Chondrocyte (in vitro differentiated cells): Measurements from ENCODE around the gene PPP1R9B. TPM values are rescaled to one million over a fixed set of nuclear protein-coding genes. Genes with fewer than 3 reads are reported as not detected.

ENCODE experiments used
- DNase-seq: peaks from one replicate; pipeline ENCODE4 v3.0.0; 2021; ENCODE audit warnings: mixed read lengths, low spot score
- H3K27ac Mint-ChIP-seq: one replicate; pipeline ENCODE4 v1.8.0; 2021; ENCODE audit warnings: mild to moderate bottlenecking, moderate library complexity, mixed read lengths; ENCODE audit not compliant: unreplicated experiment
- H3K27me3 Mint-ChIP-seq: 2 replicates; pipeline ENCODE4 v1.8.0; 2021; ENCODE audit warnings: low read depth, mixed read lengths
- H3K36me3 Mint-ChIP-seq: 2 replicates; pipeline ENCODE4 v1.8.0; 2021; ENCODE audit warnings: low read depth, mixed read lengths
- H3K4me1 Mint-ChIP-seq: 2 replicates; pipeline ENCODE4 v1.8.0; 2021; ENCODE audit warnings: low read depth, mild to moderate bottlenecking, mixed read lengths
- H3K4me3 Mint-ChIP-seq: one replicate; pipeline ENCODE4 v1.8.0; 2021; ENCODE audit warnings: mild to moderate bottlenecking, moderate library complexity, mixed read lengths; ENCODE audit not compliant: unreplicated experiment
- H3K9me3 Mint-ChIP-seq: 2 replicates; pipeline ENCODE4 v1.8.0; 2021; ENCODE audit warnings: low read depth, mixed read lengths
- CTCF ChIP-seq: fragments of 200-600 bp; sonication (generic); IDR thresholded peaks from 2 replicates; pipeline ENCODE4 v1.5.0; 2021; ENCODE audit warnings: antibody characterized with exemption, mild to moderate bottlenecking, moderate library complexity
- total RNA-seq: library from RNA; stranded (reverse); gene quantifications from 3 replicates; pipeline ENCODE4 v1.2.1, GENCODE V29; 2021

PPP1R9B gene
- total RNA-seq, 1 donor from 2014 or later, result 79.3 TPM

GRCh38 chr17:50107790-50108414, 42.6 kb downstream of the PPP1R9B start:
- Mint-ChIP-seq H3K4me3 (no peak overlapping the region), H3K4me1 (peaks cover 15% of the 10 kb centered on the region), H3K27ac (no peak overlapping the region), H3K9me3 (no peaks in the 10 kb centered on the region), H3K36me3 (peaks cover 11% of the 10 kb centered on the region), H3K27me3 (no peaks in the 10 kb centered on the region)
- no peak for DNase-seq
- no peak for TF ChIP-seq CTCF

- Mint-ChIP-seq H3K36me3 (peaks cover 11% of the 10 kb centered on the region), H3K9me3 (no peaks in the 10 kb centered on the region), H3K4me3 (no peak overlapping the region)
Observed at GRCh38 chr17:50106393-50107131, 43.9 kb downstream of the PPP1R9B start.

GRCh38 chr17:50105811-50106210, 44.7 kb downstream of the PPP1R9B start:
- no peak overlapping the region for H3K27ac Mint-ChIP-seq
- no peak for DNase-seq
- peaks cover 11% of the 10 kb centered on the region for H3K36me3 Mint-ChIP-seq
- H3K4me3 Mint-ChIP-seq, result no peak overlapping the region
- no peaks in the 10 kb centered on the region for H3K27me3 Mint-ChIP-seq
- H3K9me3 Mint-ChIP-seq, result no peaks in the 10 kb centered on the region
- TF ChIP-seq CTCF, result no peak
- H3K4me1 Mint-ChIP-seq, result peaks cover 13% of the 10 kb centered on the region

More at GRCh38 chr17:50106393-50107131, 43.9 kb downstream of the PPP1R9B start:
- DNase-seq, result no peak
- Mint-ChIP-seq H3K4me1 (peaks cover 13% of the 10 kb centered on the region), H3K27ac (no peak overlapping the region), H3K27me3 (no peaks in the 10 kb centered on the region)
- no peak for TF ChIP-seq CTCF

- Mint-ChIP-seq H3K4me1 (peaks cover 16% of the 10 kb centered on the region), H3K9me3 (no peaks in the 10 kb centered on the region), H3K4me3 (no peak overlapping the region), H3K36me3 (peaks cover 11% of the 10 kb centered on the region), H3K27ac (no peak overlapping the region), H3K27me3 (no peaks in the 10 kb centered on the region)
- no peak for TF ChIP-seq CTCF
- DNase-seq, result no peak
Observed at GRCh38 chr17:50103941-50104340, 46.5 kb downstream of the PPP1R9B start.

GRCh38 chr17:50103252-50103651, 47.2 kb downstream of the PPP1R9B start:
- H3K9me3 Mint-ChIP-seq, result no peaks in the 10 kb centered on the region
- no peak for TF ChIP-seq CTCF
- H3K36me3 Mint-ChIP-seq, result peaks cover 10% of the 10 kb centered on the region
- no peak for DNase-seq
- H3K27me3 Mint-ChIP-seq, result no peaks in the 10 kb centered on the region
- H3K4me1 Mint-ChIP-seq, result peaks cover 16% of the 10 kb centered on the region
- H3K4me3 Mint-ChIP-seq, result no peak overlapping the region
- H3K27ac Mint-ChIP-seq, result no peak overlapping the region
